Smooth muscle cell (in vitro differentiated cells): ENCODE results near the gene SQOR. TPM values are rescaled to one million over a fixed set of nuclear protein-coding genes. Genes with fewer than 3 reads are reported as not detected.

ENCODE experiments used
- DNase-seq: peaks from one replicate; lab custom pipeline; 2025; ENCODE audit not compliant: unreplicated experiment; lab: John Stamatoyannopoulos, UW
- H2AFZ ChIP-seq: fragments of 200-600 bp; sonication (generic); 2 replicates; pipeline ENCODE4 v1.6.0; 2016; ENCODE audit warnings: antibody characterized with exemption, low read depth, mild to moderate bottlenecking
- H3F3A ChIP-seq: fragments of 200-600 bp; sonication (generic); 2 replicates; pipeline ENCODE4 v1.6.0; 2017; ENCODE audit warnings: antibody characterized with exemption, low read depth
- H3K27ac ChIP-seq: fragments of 200-600 bp; sonication (generic); 2 replicates; pipeline ENCODE4 v1.5.1; 2016; ENCODE audit warnings: low read depth, mild to moderate bottlenecking
- H3K27me3 ChIP-seq: fragments of 200-600 bp; sonication (generic); 2 replicates; pipeline ENCODE4 v1.6.1; 2016; ENCODE audit warnings: low read depth, mild to moderate bottlenecking
- H3K36me3 ChIP-seq: fragments of 200-600 bp; sonication (generic); 2 replicates; pipeline ENCODE4 v1.5.1; 2016; ENCODE audit warnings: low read depth
- H3K4me1 ChIP-seq: fragments of 200-600 bp; sonication (generic); 2 replicates; pipeline ENCODE4 v1.5.1; 2016; ENCODE audit warnings: low read depth
- H3K4me2 ChIP-seq: fragments of 200-600 bp; sonication (generic); 2 replicates; pipeline ENCODE4 v1.6.0; 2016; ENCODE audit warnings: mild to moderate bottlenecking
- H3K4me3 ChIP-seq: fragments of 200-600 bp; sonication (generic); 2 replicates; pipeline ENCODE4 v1.5.1; 2016; ENCODE audit warnings: mild to moderate bottlenecking
- H3K79me2 ChIP-seq: fragments of 200-600 bp; sonication (generic); 2 replicates; pipeline ENCODE4 v1.6.0; 2016; ENCODE audit warnings: low read depth, mild to moderate bottlenecking
- H3K9ac ChIP-seq: fragments of 200-600 bp; sonication (generic); 2 replicates; pipeline ENCODE4 v1.6.0; 2016; ENCODE audit warnings: low read depth
- H3K9me3 ChIP-seq: fragments of 200-600 bp; sonication (generic); replicated peaks from 2 replicates; pipeline ENCODE4 v1.5.1; 2016; ENCODE audit warnings: low read depth
- H4K20me1 ChIP-seq: fragments of 200-600 bp; sonication (generic); 2 replicates; pipeline ENCODE4 v1.6.0; 2016; ENCODE audit warnings: low read depth
- WGBS: methylation state at CpG from one replicate; pipeline ENCODE4 v1.1.7; 2016; ENCODE audit warnings: low lambda C conversion rate; 5-methylcytosine and 5-hydroxymethylcytosine counted together
- polyA plus RNA-seq: library from polyadenylated mRNA; unstranded; fragments of >200 nt; fragmentation: Nextera tagmentation; extraction: Ambion mirVana; gene quantifications from 2 replicates; pipeline ENCODE4 v1.2.1, GENCODE V29; 2016
- total RNA-seq: library from RNA; depleted of rRNA; stranded (reverse); fragments of >200 nt; gene quantifications from 2 replicates; pipeline ENCODE4 v1.2.3, GENCODE V29; 2014
- TF ChIP-seq, protein P1 (sequence below): fragments of 200-600 bp; sonication (generic); IDR thresholded peaks from 2 replicates; pipeline ENCODE4 v1.5.1; 2017; ENCODE audit warnings: borderline replicate concordance, mild to moderate bottlenecking, antibody characterized with exemption; ENCODE audit not compliant: insufficient read depth, poor library complexity, severe bottlenecking

SQOR gene
- total and polyA plus RNA-seq, 2 experiments from 2014 or later = 9.4 to 9.9 TPM

DNA sequence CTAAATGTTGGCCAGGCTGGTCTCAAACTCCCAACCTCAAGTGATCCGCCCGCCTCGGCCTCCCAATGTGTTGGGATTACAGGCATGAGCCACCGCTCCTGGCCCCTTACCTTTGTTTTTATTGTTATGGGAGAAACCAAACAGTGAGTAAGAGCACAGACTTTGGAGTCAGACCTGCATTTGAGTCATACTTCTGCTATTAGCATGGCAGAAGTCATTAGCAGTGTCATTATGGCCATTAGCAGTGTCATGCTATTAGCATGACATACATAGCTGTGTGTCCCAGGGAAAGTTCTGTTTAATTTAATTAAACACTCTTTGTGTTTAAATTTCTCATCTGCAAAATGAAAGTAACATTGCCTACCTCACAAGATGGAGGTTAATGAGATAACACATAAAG is 54.8 kb downstream of the SQOR start:
- no peak overlapping the region for H3K4me3 ChIP-seq
- H3K9me3 ChIP-seq = no peaks in the 10 kb centered on the region
- H3K79me2 ChIP-seq = no peaks in the 10 kb centered on the region
- H3K27me3 ChIP-seq = no peaks in the 10 kb centered on the region
- 73% methylated on average over 4 of the region's 4 CpGs for WGBS
- no peaks in the 10 kb centered on the region for H3K36me3 ChIP-seq
- no peak overlapping the region for H3K27ac ChIP-seq
- H2AFZ ChIP-seq = no peak overlapping the region
- H3F3A ChIP-seq = no peaks in the 10 kb centered on the region
- no peak overlapping the region for H3K4me2 ChIP-seq
- H3K9ac ChIP-seq = no peak overlapping the region
- TF ChIP-seq, protein P1, sequence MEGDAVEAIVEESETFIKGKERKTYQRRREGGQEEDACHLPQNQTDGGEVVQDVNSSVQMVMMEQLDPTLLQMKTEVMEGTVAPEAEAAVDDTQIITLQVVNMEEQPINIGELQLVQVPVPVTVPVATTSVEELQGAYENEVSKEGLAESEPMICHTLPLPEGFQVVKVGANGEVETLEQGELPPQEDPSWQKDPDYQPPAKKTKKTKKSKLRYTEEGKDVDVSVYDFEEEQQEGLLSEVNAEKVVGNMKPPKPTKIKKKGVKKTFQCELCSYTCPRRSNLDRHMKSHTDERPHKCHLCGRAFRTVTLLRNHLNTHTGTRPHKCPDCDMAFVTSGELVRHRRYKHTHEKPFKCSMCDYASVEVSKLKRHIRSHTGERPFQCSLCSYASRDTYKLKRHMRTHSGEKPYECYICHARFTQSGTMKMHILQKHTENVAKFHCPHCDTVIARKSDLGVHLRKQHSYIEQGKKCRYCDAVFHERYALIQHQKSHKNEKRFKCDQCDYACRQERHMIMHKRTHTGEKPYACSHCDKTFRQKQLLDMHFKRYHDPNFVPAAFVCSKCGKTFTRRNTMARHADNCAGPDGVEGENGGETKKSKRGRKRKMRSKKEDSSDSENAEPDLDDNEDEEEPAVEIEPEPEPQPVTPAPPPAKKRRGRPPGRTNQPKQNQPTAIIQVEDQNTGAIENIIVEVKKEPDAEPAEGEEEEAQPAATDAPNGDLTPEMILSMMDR = no peak
- DNase-seq = no peak
- no peaks in the 10 kb centered on the region for H4K20me1 ChIP-seq
- no peaks in the 10 kb centered on the region for H3K4me1 ChIP-seq

GRCh38 chr15:45690581-45691260 is 55.9 kb downstream of the SQOR start:
- TF ChIP-seq, protein P1 = no peak
- DNase-seq = no peak
- no peak overlapping the region for H3K4me2 ChIP-seq
- no peaks in the 10 kb centered on the region for H3K79me2 ChIP-seq
- no peaks in the 10 kb centered on the region for H4K20me1 ChIP-seq
- WGBS = 85% methylated on average over 6 of the region's 6 CpGs
- no peaks in the 10 kb centered on the region for H3K4me1 ChIP-seq
- no peak overlapping the region for H3K27ac ChIP-seq
- no peak overlapping the region for H2AFZ ChIP-seq
- H3K9ac ChIP-seq = no peak overlapping the region
- no peaks in the 10 kb centered on the region for H3K27me3 ChIP-seq
- no peaks in the 10 kb centered on the region for H3F3A ChIP-seq
- H3K4me3 ChIP-seq = no peak overlapping the region
- no peaks in the 10 kb centered on the region for H3K36me3 ChIP-seq
- H3K9me3 ChIP-seq = no peaks in the 10 kb centered on the region

DNA sequence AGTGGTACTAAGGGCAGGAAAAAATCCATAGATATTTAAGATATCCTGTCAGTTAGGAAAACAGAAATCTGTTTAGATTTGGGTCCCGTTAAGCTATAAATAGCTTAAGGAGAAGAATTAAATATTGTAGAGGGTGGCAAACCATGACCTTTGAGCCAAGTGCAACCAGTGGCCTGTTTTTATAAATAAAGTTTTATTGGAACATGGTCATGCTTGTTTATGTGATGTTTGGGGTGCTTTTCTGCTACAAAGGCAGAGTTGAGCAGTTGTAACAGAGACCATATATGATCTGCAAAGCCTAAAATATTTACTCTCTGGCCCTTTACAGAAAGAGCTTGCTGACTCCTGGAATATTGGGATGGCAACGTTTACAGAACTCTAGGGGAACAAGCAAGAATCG is 66.3 kb downstream of the SQOR start:
- H3K27ac ChIP-seq = no peak overlapping the region
- TF ChIP-seq, protein P1 = no peak
- no peak overlapping the region for H3K4me3 ChIP-seq
- no peak overlapping the region for H3K9ac ChIP-seq
- H3K79me2 ChIP-seq = no peaks in the 10 kb centered on the region
- no peak overlapping the region for H2AFZ ChIP-seq
- H4K20me1 ChIP-seq = no peaks in the 10 kb centered on the region
- no peaks in the 10 kb centered on the region for H3K36me3 ChIP-seq
- H3K9me3 ChIP-seq = no peaks in the 10 kb centered on the region
- H3K4me1 ChIP-seq = peaks cover 4% of the 10 kb centered on the region
- no peaks in the 10 kb centered on the region for H3K27me3 ChIP-seq
- no peak overlapping the region for H3K4me2 ChIP-seq
- 89% methylated on average over 3 of the region's 3 CpGs for WGBS
- DNase-seq = no peak
- peaks cover 4% of the 10 kb centered on the region for H3F3A ChIP-seq

DNA sequence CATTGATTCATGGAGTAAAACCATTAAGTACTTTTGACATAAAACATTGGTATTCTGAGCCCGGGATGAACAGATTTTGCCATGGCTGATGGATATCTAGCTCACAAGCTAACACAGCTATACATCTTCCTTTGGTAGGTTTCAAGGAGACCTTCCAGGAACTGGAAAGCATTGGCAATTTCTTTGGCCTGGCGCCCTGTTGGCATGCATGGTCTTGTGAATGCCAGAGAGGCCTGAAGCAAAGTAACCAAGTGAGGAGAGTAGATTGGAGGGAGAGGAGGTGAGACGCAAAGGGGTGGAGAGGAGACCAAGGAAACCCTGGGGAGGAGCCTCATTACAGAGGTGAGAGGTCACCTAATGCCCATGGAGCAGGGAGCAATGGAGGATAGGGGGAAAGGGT is 67.2 kb downstream of the SQOR start:
- no peak for DNase-seq
- TF ChIP-seq, protein P1 = no peak
- H3K4me1 ChIP-seq = peaks cover 5% of the 10 kb centered on the region
- no peaks in the 10 kb centered on the region for H3K36me3 ChIP-seq
- H3K4me3 ChIP-seq = no peak overlapping the region
- WGBS = 91% methylated on average over 3 of the region's 3 CpGs
- H3K9ac ChIP-seq = no peak overlapping the region
- H4K20me1 ChIP-seq = no peaks in the 10 kb centered on the region
- H3K27ac ChIP-seq = no peak overlapping the region
- no peak overlapping the region for H3K4me2 ChIP-seq
- H3K79me2 ChIP-seq = no peaks in the 10 kb centered on the region
- H2AFZ ChIP-seq = no peak overlapping the region
- no peaks in the 10 kb centered on the region for H3K9me3 ChIP-seq
- H3F3A ChIP-seq = peaks cover 4% of the 10 kb centered on the region
- no peaks in the 10 kb centered on the region for H3K27me3 ChIP-seq
